NCI-H1105 (cell line): ENCODE data around the gene PTGER4.
"Not testable (repeated sequence)": the region's sequence is repeated elsewhere in the genome, so short reads cannot be mapped to it uniquely, and the experiment has no call there.

Experiments used
- DNase-seq: peaks from one replicate; lab custom pipeline; 2025; lab: John Stamatoyannopoulos, UW

PTGER4 gene

DNA sequence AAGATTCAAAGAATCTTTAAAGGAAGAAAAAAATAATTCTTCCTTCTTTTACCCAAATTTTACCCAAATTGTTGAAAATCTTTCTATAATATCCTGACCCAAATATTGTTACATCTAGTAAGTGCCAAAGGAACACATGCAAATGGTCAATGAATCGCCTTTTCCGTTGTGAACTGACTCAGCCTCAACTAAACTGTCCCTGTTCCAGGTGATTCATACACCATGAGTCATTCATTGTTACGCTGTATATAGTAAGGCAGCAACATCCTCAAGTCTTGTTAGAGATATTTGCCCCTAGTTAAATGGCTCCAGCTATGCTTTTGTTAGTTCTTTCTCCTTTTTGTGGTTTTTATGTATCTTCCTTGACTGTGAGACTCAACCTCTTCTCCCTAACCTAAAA is 9.7 kb downstream of the PTGER4 start:
- no peak for DNase-seq

GRCh38 chr5:40690267-40690666 is 10.6 kb downstream of the PTGER4 start:
- no peak for DNase-seq

DNA sequence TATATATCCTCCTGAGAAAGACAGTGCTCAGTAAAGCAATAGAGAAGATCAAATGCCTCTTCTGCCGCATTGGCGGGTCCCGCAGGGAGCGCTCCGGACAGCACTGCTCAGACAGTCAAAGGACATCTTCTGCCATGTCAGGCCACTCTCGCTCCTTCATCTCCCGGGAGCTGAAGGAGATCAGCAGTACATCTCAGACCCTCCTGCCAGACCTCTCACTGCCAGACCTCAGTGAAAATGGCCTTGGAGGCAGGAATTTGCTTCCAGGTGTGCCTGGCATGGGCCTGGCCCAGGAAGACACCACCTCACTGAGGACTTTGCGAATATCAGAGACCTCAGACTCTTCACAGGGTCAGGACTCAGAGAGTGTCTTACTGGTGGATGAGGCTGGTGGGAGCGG is 12.2 kb downstream of the PTGER4 start:
- no peak for DNase-seq

GRCh38 chr5:40694433-40694832 is 14.7 kb downstream of the PTGER4 start:
- no peak for DNase-seq

- DNase-seq: no peak
Measured at GRCh38 chr5:40700116-40700782, 20.5 kb downstream of the PTGER4 start.

- not testable (repeated sequence) for DNase-seq
Measured at GRCh38 chr5:40702027-40702426, 22.3 kb downstream of the PTGER4 start.

- not testable (repeated sequence) for DNase-seq
Measured at GRCh38 chr5:40705484-40705883, 25.8 kb downstream of the PTGER4 start.

GRCh38 chr5:40710575-40710974 is 30.9 kb downstream of the PTGER4 start:
- DNase-seq: not testable (repeated sequence)

GRCh38 chr5:40714001-40714400 is 34.3 kb downstream of the PTGER4 start:
- no peak for DNase-seq

DNA sequence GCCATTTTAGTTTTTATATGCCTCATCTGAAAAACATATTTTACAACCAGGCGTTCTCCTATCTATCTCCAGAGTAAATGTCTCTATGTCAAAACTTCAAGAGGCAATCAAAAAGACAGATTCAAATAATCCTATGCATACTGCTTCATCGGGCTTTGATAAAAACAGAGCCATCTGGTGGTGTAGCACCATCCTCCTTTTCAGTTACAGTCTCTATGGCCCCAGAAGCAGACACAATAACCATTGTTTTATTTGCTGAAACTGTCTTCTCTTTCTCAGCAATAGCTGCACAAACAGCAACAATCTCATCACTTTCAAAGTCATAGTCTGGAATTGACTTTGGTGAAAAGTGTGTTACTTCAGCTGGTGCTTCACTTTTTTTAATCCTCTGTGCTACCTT is 36.3 kb downstream of the PTGER4 start:
- no peak for DNase-seq

- no peak for DNase-seq
Measured at GRCh38 chr5:40716590-40716989, 36.9 kb downstream of the PTGER4 start.

DNA sequence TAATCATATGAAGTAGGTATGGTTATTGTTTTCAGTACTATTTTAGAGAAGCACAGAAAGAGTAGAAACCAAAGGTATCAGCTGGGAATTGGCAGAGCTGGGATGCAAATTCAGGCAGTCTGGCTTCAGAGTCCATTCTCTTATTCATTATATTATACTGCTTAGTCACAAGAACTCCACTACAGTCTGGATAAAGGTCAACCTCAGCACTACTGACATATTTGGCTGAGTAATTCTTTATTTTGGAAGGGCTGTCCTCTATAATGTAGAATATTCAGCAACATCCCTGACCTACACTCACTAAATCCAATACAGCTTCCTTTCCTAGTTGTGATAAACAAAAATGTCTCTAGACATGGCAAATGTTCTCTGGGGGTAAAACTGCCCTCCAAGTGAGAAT is 37.6 kb downstream of the PTGER4 start:
- no peak for DNase-seq

DNA sequence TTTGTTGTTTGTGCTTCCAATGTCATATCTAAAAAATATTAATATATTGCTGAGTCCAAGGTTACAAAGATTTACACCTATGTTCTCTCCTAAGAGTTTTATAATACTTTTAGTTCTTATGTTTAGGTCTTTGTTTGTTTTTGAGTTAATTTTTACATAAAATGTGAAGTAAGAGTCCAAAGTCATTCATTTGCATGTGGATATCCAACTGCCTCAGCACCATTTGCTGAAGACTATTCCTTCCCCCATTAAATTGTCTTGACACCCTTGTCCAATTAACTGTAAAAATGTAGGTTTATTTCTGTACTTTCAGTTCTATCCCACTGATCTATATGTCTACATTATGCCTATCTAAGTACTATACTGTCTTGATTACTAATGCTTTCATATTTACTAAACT is 40.4 kb downstream of the PTGER4 start:
- no peak for DNase-seq

- not testable (repeated sequence) for DNase-seq
Measured at GRCh38 chr5:40722497-40722911, 42.8 kb downstream of the PTGER4 start.

- no peak for DNase-seq
Measured at GRCh38 chr5:40733434-40733833, 53.7 kb downstream of the PTGER4 start.

- DNase-seq: no peak
Measured at GRCh38 chr5:40733879-40734563, 54.3 kb downstream of the PTGER4 start.

GRCh38 chr5:40734986-40735385 is 55.3 kb downstream of the PTGER4 start:
- DNase-seq: no peak

DNA sequence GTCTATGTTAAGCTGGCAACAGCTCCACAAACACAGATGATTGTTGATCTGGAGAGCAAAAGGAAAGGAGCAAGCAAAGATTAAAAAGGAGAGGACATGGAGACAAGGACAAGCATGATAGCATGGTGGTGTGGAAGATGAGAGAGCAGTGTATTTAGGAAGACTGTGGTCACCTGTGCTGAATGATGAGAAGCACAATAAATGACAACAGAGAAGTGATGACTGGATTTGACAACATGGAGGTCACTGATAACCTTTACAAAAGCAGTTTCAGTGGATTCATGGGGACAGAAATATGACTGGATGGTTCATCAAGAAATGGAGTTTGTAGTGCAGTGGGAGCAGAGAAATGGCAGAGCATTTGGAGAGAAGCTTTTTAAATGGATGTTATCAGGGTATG is 55.9 kb downstream of the PTGER4 start:
- no peak for DNase-seq

DNA sequence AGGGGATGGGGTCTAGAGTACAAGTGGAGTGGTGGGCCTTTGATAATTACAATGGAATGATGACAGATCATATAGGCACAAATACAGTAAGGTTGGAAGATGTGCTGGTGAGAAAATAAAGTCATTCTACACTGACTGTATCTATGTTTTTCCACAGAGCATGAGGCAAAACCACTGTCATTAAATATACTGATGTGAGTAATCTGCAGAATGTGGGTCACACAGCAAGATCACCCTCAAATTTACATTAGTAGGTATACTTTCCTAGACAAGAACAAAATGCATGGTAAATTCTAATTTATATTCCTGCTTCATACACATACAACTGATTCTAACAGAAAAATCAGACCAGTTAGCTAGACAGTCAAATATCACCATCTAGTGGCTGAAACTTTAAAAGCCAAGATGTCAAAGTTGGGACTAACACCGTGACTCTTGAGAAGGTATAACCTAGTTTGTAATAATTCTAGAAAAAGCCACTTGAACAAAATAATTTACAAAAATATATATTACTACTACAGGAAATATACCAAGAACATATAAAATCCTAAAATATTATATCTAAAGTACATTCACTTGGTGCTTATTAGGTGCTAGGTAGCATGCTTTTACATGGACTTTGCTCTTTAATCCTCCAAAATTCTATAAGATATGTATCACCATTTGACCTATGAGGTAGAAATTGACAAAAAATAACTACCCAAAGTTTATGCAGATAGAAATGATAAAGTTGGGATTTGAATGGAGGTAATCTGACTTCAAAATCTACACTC is 56.6 kb downstream of the PTGER4 start:
- peak; percentile 5 for DNase-seq

GRCh38 chr5:40738502-40738901 is 58.8 kb downstream of the PTGER4 start:
- DNase-seq: no peak
